H1 (cell line): ENCODE data around the gene PIK3R6. TPM values are rescaled to one million over a fixed set of nuclear protein-coding genes. Genes with fewer than 3 reads are reported as not detected.
A peak's percentile ranks its signal among the peaks of the same experiment; 100 is the strongest.

ENCODE experiments used
- CTCF ChIA-PET: fragments of 300-600 bp; sonication (Branson Sonifier 250); formaldehyde crosslinking; loops from one replicate; lab custom pipeline; 2021; ENCODE audit not compliant: partially characterized antibody; lab: Charles Lee
- POLR2A ChIA-PET: fragments of 300-600 bp; sonication (Branson Sonifier 250); formaldehyde crosslinking; loops from one replicate; lab custom pipeline; 2021; ENCODE audit warnings: inconsistent platforms; ENCODE audit not compliant: partially characterized antibody; lab: Charles Lee
- DNase-seq, 2 experiments: peaks; one replicate each; pipeline versions ENCODE4 v3.0.0 to v3.0.0-alpha.2; 2010 to 2022; ENCODE audit warnings: low spot score in 2 of 2, low read depth in 1 of 2, mixed read lengths in 1 of 2
- FAIRE-seq: peaks from 2 replicates; lab custom pipeline; 2011; peaks lifted over from hg19 to GRCh38; lab: Jason Lieb, UNC
- H2AFZ ChIP-seq: 2 replicates; pipeline ENCODE4 v1.8.1; 2012; ENCODE audit warnings: low read length, inconsistent platforms
- H2AK5ac ChIP-seq: 2 replicates; pipeline ENCODE4 v1.6.1; 2013; ENCODE audit warnings: low read depth, low read length
- H2BK120ac ChIP-seq: replicated peaks from 2 replicates; pipeline ENCODE3; 2013; ENCODE audit warnings: low read depth, low read length, inconsistent platforms
- H2BK12ac ChIP-seq: 2 replicates; pipeline ENCODE4 v1.6.1; 2013; ENCODE audit warnings: low read depth, low read length
- H2BK15ac ChIP-seq: 2 replicates; pipeline ENCODE4 v1.6.1; 2013; ENCODE audit warnings: low read length
- H2BK20ac ChIP-seq: 2 replicates; pipeline ENCODE4 v1.6.1; 2013; ENCODE audit warnings: low read length
- H2BK5ac ChIP-seq: 2 replicates; pipeline ENCODE4 v1.6.1; 2013; ENCODE audit warnings: low read depth, low read length
- H3K14ac ChIP-seq: 2 replicates; pipeline ENCODE4 v1.6.1; 2013; ENCODE audit warnings: inconsistent platforms; ENCODE audit not compliant: insufficient read length
- H3K18ac ChIP-seq: 2 replicates; pipeline ENCODE4 v1.6.1; 2013; ENCODE audit warnings: low read length; ENCODE audit errors: extremely low read depth
- H3K23ac ChIP-seq: 2 replicates; pipeline ENCODE4 v1.6.1; 2013; ENCODE audit warnings: inconsistent platforms; ENCODE audit not compliant: insufficient read length
- H3K23me2 ChIP-seq: 2 replicates; pipeline ENCODE4 v1.6.1; 2013; ENCODE audit warnings: low read depth, low read length
- H3K27ac ChIP-seq: 2 replicates; pipeline ENCODE4 v1.6.1; 2011; ENCODE audit warnings: low read depth, low read length, inconsistent platforms
- H3K27me3 ChIP-seq, 4 experiments: replicated peaks in 1 of 4; 1 replicate in 1 of 4; 2 replicates in 3 of 4; pipeline versions ENCODE4 v1.6.1 to v1.8.1; 2011 to 2013; ENCODE audit warnings: low read length in 3 of 4, mild to moderate bottlenecking in 3 of 4, inconsistent platforms in 2 of 4, mixed read lengths in 2 of 4, moderate library complexity in 1 of 4; ENCODE audit not compliant: control insufficient read depth in 3 of 4, insufficient read depth in 3 of 4; ENCODE audit errors: extremely low read depth in 1 of 4
- H3K36me3 ChIP-seq, 4 experiments: 2 replicates each; pipeline versions ENCODE4 v1.6.1 to v1.8.1; 2011 to 2013; ENCODE audit warnings: mild to moderate bottlenecking in 4 of 4, low read length in 3 of 4, moderate library complexity in 2 of 4, control low read depth in 1 of 4, inconsistent platforms in 1 of 4; ENCODE audit not compliant: insufficient read depth in 4 of 4, control insufficient read depth in 2 of 4
- H3K4ac ChIP-seq: replicated peaks from 2 replicates; pipeline ENCODE3; 2013; ENCODE audit warnings: low read length, low read depth, mixed read lengths, inconsistent platforms; ENCODE audit not compliant: insufficient read length
- H3K4me1 ChIP-seq, 4 experiments: replicated peaks in 1 of 4; 1 replicate in 1 of 4; 2 replicates in 3 of 4; pipeline versions ENCODE4 v1.6.1 to v1.8.1; 2011 to 2013; ENCODE audit warnings: low read length in 3 of 4, inconsistent platforms in 2 of 4, mixed read lengths in 1 of 4; ENCODE audit not compliant: insufficient read depth in 4 of 4, control insufficient read depth in 3 of 4
- H3K4me2 ChIP-seq, 2 experiments: 2 replicates each; pipeline versions ENCODE4 v1.6.1 to v1.8.1; 2011 to 2013; ENCODE audit warnings: low read depth in 2 of 2, low read length in 2 of 2, control low read depth in 1 of 2, inconsistent platforms in 1 of 2, mild to moderate bottlenecking in 1 of 2; ENCODE audit not compliant: insufficient read depth in 1 of 2
- H3K4me3 ChIP-seq, 4 experiments: fragments of 200-600, 300-600 bp in 1 of 4; sonication (generic), shearing (Covaris generic), sonication (Bioruptor Twin) in 1 of 4; 2 replicates each; pipeline versions ENCODE4 v1.5.1 to v1.8.1; 2011 to 2016; ENCODE audit warnings: low read length in 4 of 4, low read depth in 3 of 4, control low read depth in 2 of 4, inconsistent platforms in 2 of 4, mild to moderate bottlenecking in 2 of 4, mixed read lengths in 1 of 4, moderate library complexity in 1 of 4; ENCODE audit not compliant: insufficient read depth in 2 of 4; ENCODE audit errors: extremely low read depth in 1 of 4
- H3K56ac ChIP-seq: replicated peaks from 2 replicates; pipeline ENCODE3; 2013; ENCODE audit warnings: low read depth, mild to moderate bottlenecking, mixed read lengths, low read length, inconsistent platforms; ENCODE audit not compliant: insufficient read length
- H3K79me1 ChIP-seq: 2 replicates; pipeline ENCODE4 v1.6.1; 2013; ENCODE audit warnings: low read depth, low read length, control low read depth
- H3K79me2 ChIP-seq, 2 experiments: 2 replicates each; pipeline versions ENCODE4 v1.6.1 to v1.8.1; 2012 to 2013; ENCODE audit warnings: low read length in 2 of 2, mild to moderate bottlenecking in 2 of 2, inconsistent platforms in 1 of 2; ENCODE audit not compliant: insufficient read depth in 2 of 2, control insufficient read depth in 1 of 2
- H3K9ac ChIP-seq, 4 experiments: replicated peaks in 1 of 4; 1 replicate in 1 of 4; 2 replicates in 3 of 4; pipeline versions ENCODE4 v1.6.1 to v1.8.1; 2011 to 2013; ENCODE audit warnings: low read depth in 3 of 4, low read length in 3 of 4, control low read depth in 2 of 4, mild to moderate bottlenecking in 2 of 4, moderate library complexity in 2 of 4, inconsistent platforms in 1 of 4; ENCODE audit errors: extremely low read depth in 1 of 4
- H3K9me3 ChIP-seq, 2 experiments: 2 replicates each; pipeline versions ENCODE4 v1.6.1 to v1.8.1; 2012 to 2013; ENCODE audit warnings: mild to moderate bottlenecking in 2 of 2, moderate library complexity in 2 of 2, control low read depth in 1 of 2, inconsistent platforms in 1 of 2, low read depth in 1 of 2, low read length in 1 of 2, mixed read lengths in 1 of 2; ENCODE audit not compliant: insufficient read depth in 2 of 2
- H4K20me1 ChIP-seq, 2 experiments: replicated peaks in 1 of 2; 2 replicates each; pipeline versions ENCODE3 to v1.8.1; 2011 to 2013; ENCODE audit warnings: inconsistent platforms in 2 of 2, low read length in 2 of 2, mild to moderate bottlenecking in 1 of 2; ENCODE audit not compliant: insufficient read depth in 2 of 2, control insufficient read depth in 1 of 2
- H4K5ac ChIP-seq: 2 replicates; pipeline ENCODE4 v1.6.1; 2013; ENCODE audit warnings: low read length, low read depth, mixed read lengths, inconsistent platforms; ENCODE audit not compliant: insufficient read length
- H4K8ac ChIP-seq: 2 replicates; pipeline ENCODE4 v1.8.0; 2013; ENCODE audit warnings: mild to moderate bottlenecking, moderate library complexity, low read length, inconsistent platforms; ENCODE audit not compliant: insufficient read depth; ENCODE audit errors: extremely low read depth
- H4K91ac ChIP-seq: replicated peaks from 2 replicates; pipeline ENCODE3; 2013; ENCODE audit warnings: low read length, mixed read lengths, inconsistent platforms; ENCODE audit not compliant: insufficient read length
- CHD1 ChIP-seq: IDR thresholded peaks from 2 replicates; pipeline ENCODE4 v1.6.1; 2012; ENCODE audit warnings: low read depth, low read length, improper control_type of control experiment
- CREB1 ChIP-seq: IDR thresholded peaks from 2 replicates; pipeline ENCODE4 v1.6.1; 2012; ENCODE audit warnings: inconsistent platforms
- KDM4A ChIP-seq: IDR thresholded peaks from one replicate; pipeline ENCODE4 v1.7.1; 2012; ENCODE audit warnings: low read depth, mild to moderate bottlenecking, moderate library complexity, low read length, inconsistent platforms; ENCODE audit not compliant: severe bottlenecking
- RAD21 ChIP-seq, 2 experiments: IDR thresholded peaks in 1 of 2; conservative IDR thresholded peaks in 1 of 2; 2 replicates each; pipeline ENCODE4 v1.6.1; 2011; ENCODE audit warnings: low read depth in 2 of 2, low read length in 2 of 2, improper control_type of control experiment in 1 of 2, inconsistent platforms in 1 of 2, mild to moderate bottlenecking in 1 of 2, moderate library complexity in 1 of 2
- RXRA ChIP-seq: IDR thresholded peaks from 2 replicates; pipeline ENCODE4 v1.6.1; 2011; ENCODE audit warnings: low read depth, mild to moderate bottlenecking, low read length, moderate library complexity; ENCODE audit not compliant: insufficient read depth
- SIX5 ChIP-seq: IDR thresholded peaks from 2 replicates; pipeline ENCODE4 v1.6.1; 2011; ENCODE audit warnings: mild to moderate bottlenecking, low read depth, low read length
- YY1 ChIP-seq: IDR thresholded peaks from 2 replicates; pipeline ENCODE4 v1.6.1; 2011; ENCODE audit warnings: low read depth, mild to moderate bottlenecking, low read length
- ZNF274 ChIP-seq: IDR thresholded peaks from 2 replicates; pipeline ENCODE4 v1.7.0; 2012; ENCODE audit warnings: low read length, borderline replicate concordance; ENCODE audit errors: extremely low read depth
- WGBS, 2 experiments: shearing (Covaris generic) in 1 of 2; methylation state at CpG; one replicate each; pipeline versions ENCODE4 v1.1.6 to v1.1.7; 2013 to 2015; ENCODE audit warnings: low lambda C conversion rate in 2 of 2, mixed read lengths in 2 of 2, inconsistent platforms in 1 of 2, low coverage in 1 of 2, missing lambda C conversion rate in 1 of 2; ENCODE audit not compliant: insufficient replicate concordance in 2 of 2, insufficient coverage in 1 of 2, insufficient read length in 1 of 2; ENCODE audit errors: extremely low coverage in 1 of 2, missing lambda C conversion rate in 1 of 2; 5-methylcytosine and 5-hydroxymethylcytosine counted together
- polyA plus RNA-seq, 7 experiments: library from polyadenylated mRNA; depleted of rRNA in 3 of 7; stranded (reverse) in 5 of 7; unstranded in 2 of 7; fragments of >200 nt in 5 of 7; fragments of 200-250 nt in 2 of 7; gene quantifications; 1 replicate in 5 of 7; 2 replicates in 1 of 7; 4 replicates in 1 of 7; pipeline versions ENCODE4 v1.2.1 to v1.2.3, GENCODE V29; 2011 to 2013; ENCODE audit warnings: missing spikeins in 2 of 7, mixed read lengths in 2 of 7
- total RNA-seq: library from RNA; stranded (reverse); fragmentation: NEBNext Ultra II Directional; extraction: Animal tissue kit (Norgen Biotek cat#: 25700); gene quantifications from 2 replicates; pipeline ENCODE4 v1.2.1, GENCODE V29; 2021
- TF ChIP-seq, protein P1 (sequence below), 3 experiments: IDR thresholded peaks; 1 replicate in 2 of 3; 2 replicates in 1 of 3; pipeline versions ENCODE4 v1.5.1 to v1.6.1; 2011; ENCODE audit warnings: low read length in 3 of 3, mild to moderate bottlenecking in 3 of 3, inconsistent platforms in 2 of 3, low read depth in 1 of 3, moderate library complexity in 1 of 3; ENCODE audit not compliant: insufficient read depth in 1 of 3; ENCODE audit errors: control extremely low read depth in 1 of 3

PIK3R6 gene
- total and polyA plus RNA-seq, 2 of the 8 experiments (the other 6 are each of a cell fraction or from before 2014, with no cell fraction given): 0.24 to 1.2 TPM

DNA sequence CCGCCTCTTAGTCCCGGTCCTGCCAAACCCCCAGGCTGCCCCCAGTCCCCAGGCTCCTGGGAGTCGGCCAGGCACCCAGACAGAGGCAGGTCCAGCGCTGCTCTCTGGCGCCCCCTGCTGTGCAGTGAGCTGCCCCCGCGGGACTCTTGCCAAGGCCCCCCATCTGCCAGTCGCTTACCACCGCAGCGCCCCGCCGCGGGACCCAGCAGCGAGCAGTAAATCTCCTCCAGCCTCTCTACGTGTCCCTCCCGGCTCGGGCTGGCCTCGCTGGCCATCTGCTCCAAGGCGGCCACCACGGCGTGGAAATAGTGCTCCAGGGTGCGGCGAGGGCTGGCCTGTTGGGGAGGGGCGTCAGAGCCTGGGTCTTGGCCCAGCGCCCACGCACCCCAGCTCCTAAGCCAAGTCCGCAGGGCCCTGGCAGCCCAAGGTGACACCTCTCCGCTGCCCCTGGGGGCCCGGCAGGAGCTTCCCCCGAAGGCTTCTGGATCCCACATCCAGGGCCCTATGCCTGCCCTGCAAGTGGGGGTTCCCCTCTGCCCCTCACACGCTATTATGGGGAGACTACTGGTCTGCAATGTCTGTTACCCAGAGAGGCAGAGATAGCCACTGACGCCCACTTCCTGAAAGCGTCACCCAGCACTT lies 34.6 kb downstream of the PIK3R6 start:
- peaks cover 0 to 5% of the 10 kb centered on the region in 2 experiments for H4K20me1 ChIP-seq
- no peak overlapping the region for H2BK120ac ChIP-seq
- H4K8ac ChIP-seq: peak overlapping the region; percentile 72; the same call in 1 of the 2 replicates
- H2BK12ac ChIP-seq: no peak overlapping the region
- no peaks in the 10 kb centered on the region for H3K36me3 ChIP-seq
- ChIA-PET CTCF (interaction anchor here (0.6 to 5.0 kb wide), 24 partner anchors 8 to 1420 kb away, joined by 3 to 33 read pairs (median 4); partner anchors contain the start of genes MFSD6L and PIK3R6), POLR2A (interaction anchor here (1.0 kb wide), 1 partner anchor 10 kb away, joined by 3 read pairs; no protein-coding TSS in a partner anchor)
- H3K4me3 ChIP-seq: no peak overlapping the region
- no peaks in the 10 kb centered on the region for H3K9me3 ChIP-seq
- no peak overlapping the region for H3K56ac ChIP-seq
- H2BK20ac ChIP-seq: no peak overlapping the region
- H3K4ac ChIP-seq: no peak overlapping the region
- H3K4me2 ChIP-seq: peak overlapping the region in 1 of 2 experiments; percentile 41; a peak in 3 of 4 replicates
- 0 out of 2 replicates have a peak, but pooled peaks cover 3% of the 10 kb centered on the region for H3K79me1 ChIP-seq
- no peak overlapping the region for H3K14ac ChIP-seq
- no peak overlapping the region for H4K5ac ChIP-seq
- H4K91ac ChIP-seq: no peak overlapping the region
- no peaks in the 10 kb centered on the region for H3K79me2 ChIP-seq
- no peak overlapping the region for H3K23ac ChIP-seq
- H3K9ac ChIP-seq: no peak overlapping the region
- H2AK5ac ChIP-seq: no peak overlapping the region
- H2AFZ ChIP-seq: no peak overlapping the region; the same call in 1 of the 2 replicates
- H3K27ac ChIP-seq: no peak overlapping the region
- FAIRE-seq (no peak), DNase-seq (peak; percentile 59 to 95)
- no peak overlapping the region; the same call in 1 of the 2 replicates for H2BK5ac ChIP-seq
- 51% methylated on average over 31 of the region's 33 CpGs; no CpG with 5 or more reads in 1 of the 2 experiments for WGBS, 2 experiments
- H3K23me2 ChIP-seq: peaks cover 9% of the 10 kb centered on the region
- H3K18ac ChIP-seq: peak overlapping the region; percentile 60; the same call in 1 of the 2 replicates
- H3K4me1 ChIP-seq: peaks cover 0 to 5% (median 4%) of the 10 kb centered on the region in 4 experiments
- no peak overlapping the region for H2BK15ac ChIP-seq
- no peaks in the 10 kb centered on the region for H3K27me3 ChIP-seq
- TF ChIP-seq YY1: 0 out of 2 replicates have a peak, but pooled peaks have one; percentile 37
- peak; percentile 18; the same call in 1 of the 2 replicates for TF ChIP-seq CREB1
- no peak for TF ChIP-seq KDM4A
- no peak for TF ChIP-seq RXRA
- TF ChIP-seq, protein P1, sequence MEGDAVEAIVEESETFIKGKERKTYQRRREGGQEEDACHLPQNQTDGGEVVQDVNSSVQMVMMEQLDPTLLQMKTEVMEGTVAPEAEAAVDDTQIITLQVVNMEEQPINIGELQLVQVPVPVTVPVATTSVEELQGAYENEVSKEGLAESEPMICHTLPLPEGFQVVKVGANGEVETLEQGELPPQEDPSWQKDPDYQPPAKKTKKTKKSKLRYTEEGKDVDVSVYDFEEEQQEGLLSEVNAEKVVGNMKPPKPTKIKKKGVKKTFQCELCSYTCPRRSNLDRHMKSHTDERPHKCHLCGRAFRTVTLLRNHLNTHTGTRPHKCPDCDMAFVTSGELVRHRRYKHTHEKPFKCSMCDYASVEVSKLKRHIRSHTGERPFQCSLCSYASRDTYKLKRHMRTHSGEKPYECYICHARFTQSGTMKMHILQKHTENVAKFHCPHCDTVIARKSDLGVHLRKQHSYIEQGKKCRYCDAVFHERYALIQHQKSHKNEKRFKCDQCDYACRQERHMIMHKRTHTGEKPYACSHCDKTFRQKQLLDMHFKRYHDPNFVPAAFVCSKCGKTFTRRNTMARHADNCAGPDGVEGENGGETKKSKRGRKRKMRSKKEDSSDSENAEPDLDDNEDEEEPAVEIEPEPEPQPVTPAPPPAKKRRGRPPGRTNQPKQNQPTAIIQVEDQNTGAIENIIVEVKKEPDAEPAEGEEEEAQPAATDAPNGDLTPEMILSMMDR (IDR thresholded peaks at IDR 0.05; ENCODE audit: control extremely low read depth in 1 of 3, insufficient read depth in 1 of 3, low read depth in 1 of 3, low read length in 3 of 3): peak; percentile 68 to 83 (median 69)
- TF ChIP-seq CHD1: no peak
- TF ChIP-seq ZNF274: no peak
- no peak for TF ChIP-seq SIX5
- TF ChIP-seq RAD21 (IDR thresholded peaks at IDR 0.05 in 1 of 2, conservative IDR thresholded peaks at IDR 0.05 in 1 of 2; ENCODE audit: low read depth in 2 of 2, low read length in 2 of 2): peak; percentile 48 to 71
